Duodenal mucosa (tissue), 2 donors: ENCODE measurements around the gene MEIOB.

ENCODE experiments used
- H3K27ac ChIP-seq: one replicate; pipeline ENCODE4 v1.7.0; 2013; ENCODE audit warnings: low read depth, low read length
- H3K27me3 ChIP-seq, 2 donors: one replicate each; pipeline ENCODE4 v1.7.0; 2013; ENCODE audit warnings: low read length in 2 of 2, control low read depth in 1 of 2; ENCODE audit not compliant: insufficient read depth in 2 of 2, control insufficient read depth in 1 of 2
- H3K36me3 ChIP-seq, 2 donors: one replicate each; pipeline ENCODE4 v1.7.0; 2013; ENCODE audit warnings: low read length in 2 of 2, control low read depth in 1 of 2; ENCODE audit not compliant: insufficient read depth in 2 of 2, control insufficient read depth in 1 of 2
- H3K4me1 ChIP-seq, 2 donors: one replicate each; pipeline ENCODE4 v1.7.0; 2013; ENCODE audit warnings: low read length in 2 of 2, control low read depth in 1 of 2; ENCODE audit not compliant: insufficient read depth in 2 of 2, control insufficient read depth in 1 of 2
- H3K4me3 ChIP-seq, 2 donors: one replicate each; pipeline ENCODE4 v1.7.0; 2013; ENCODE audit warnings: low read length in 2 of 2, low read depth in 1 of 2
- H3K9ac ChIP-seq, 2 donors: one replicate each; pipeline ENCODE4 v1.7.0; 2013; ENCODE audit warnings: low read length in 2 of 2, low read depth in 1 of 2
- H3K9me3 ChIP-seq, 2 donors: one replicate each; pipeline ENCODE4 v1.7.0; 2013; ENCODE audit warnings: low read length in 2 of 2, control low read depth in 1 of 2; ENCODE audit not compliant: control insufficient read depth in 1 of 2

MEIOB gene

GRCh38 chr16:1788095-1788707 is 83.8 kb downstream of the MEIOB start:
- Histone ChIP-seq H3K36me3 (peaks cover 4 to 36% of the 10 kb centered on the region in 2 donors), H3K27ac (no peak overlapping the region), H3K4me3 (no peak overlapping the region), H3K9ac (no peak overlapping the region), H3K9me3 (no peaks in the 10 kb centered on the region), H3K27me3 (no peaks in the 10 kb centered on the region), H3K4me1 (peaks cover 0 to 9% of the 10 kb centered on the region in 2 donors)

- H3K27ac ChIP-seq, result no peak overlapping the region
- H3K4me1 ChIP-seq, result peaks cover 0 to 9% of the 10 kb centered on the region in 2 donors
- H3K36me3 ChIP-seq, result peaks cover 4 to 36% of the 10 kb centered on the region in 2 donors
- no peaks in the 10 kb centered on the region for H3K9me3 ChIP-seq
- H3K9ac ChIP-seq, result no peak overlapping the region
- no peak overlapping the region for H3K4me3 ChIP-seq
- H3K27me3 ChIP-seq, result no peaks in the 10 kb centered on the region
These were observed 84.5 kb downstream of the MEIOB start for GRCh38 chr16:1787322-1788094.

GRCh38 chr16:1787056-1787321 is 85.0 kb downstream of the MEIOB start:
- Histone ChIP-seq H3K27me3 (no peaks in the 10 kb centered on the region), H3K36me3 (peaks cover 4 to 36% of the 10 kb centered on the region in 2 donors), H3K9ac (no peak overlapping the region), H3K27ac (no peak overlapping the region), H3K4me3 (no peak overlapping the region), H3K9me3 (no peaks in the 10 kb centered on the region), H3K4me1 (peaks cover 0 to 9% of the 10 kb centered on the region in 2 donors)

GRCh38 chr16:1786242-1787055 is 85.5 kb downstream of the MEIOB start:
- peaks cover 2 to 14% of the 10 kb centered on the region in 2 donors for H3K4me1 ChIP-seq
- no peak overlapping the region for H3K9ac ChIP-seq
- H3K36me3 ChIP-seq, result peaks cover 4 to 36% of the 10 kb centered on the region in 2 donors

GRCh38 chr16:1785846-1786170 is 86.2 kb downstream of the MEIOB start:
- Histone ChIP-seq H3K4me1 (peaks cover 8 to 20% of the 10 kb centered on the region in 2 donors), H3K36me3 (peaks cover 4 to 40% of the 10 kb centered on the region in 2 donors), H3K27ac (no peak overlapping the region), H3K9ac (no peak overlapping the region), H3K27me3 (no peaks in the 10 kb centered on the region), H3K4me3 (no peak overlapping the region), H3K9me3 (no peaks in the 10 kb centered on the region)

More at GRCh38 chr16:1786242-1787055, 85.5 kb downstream of the MEIOB start:
- Histone ChIP-seq H3K9me3 (no peaks in the 10 kb centered on the region), H3K27ac (no peak overlapping the region), H3K4me3 (no peak overlapping the region), H3K27me3 (no peaks in the 10 kb centered on the region)

- no peaks in the 10 kb centered on the region for H3K9me3 ChIP-seq
- no peak overlapping the region for H3K4me3 ChIP-seq
- H3K9ac ChIP-seq, result no peak overlapping the region
- peaks cover 8 to 23% of the 10 kb centered on the region in 2 donors for H3K4me1 ChIP-seq
- H3K36me3 ChIP-seq, result peaks cover 4 to 43% of the 10 kb centered on the region in 2 donors
- no peaks in the 10 kb centered on the region for H3K27me3 ChIP-seq
- H3K27ac ChIP-seq, result no peak overlapping the region
These were observed 86.8 kb downstream of the MEIOB start for GRCh38 chr16:1784977-1785845.
